HG02623 (cell line): ENCODE data around the gene GBP1.
A peak's percentile ranks its signal among the peaks of the same experiment; 100 is the strongest.
"Not testable (repeated sequence)": the region's sequence is repeated elsewhere in the genome, so short reads cannot be mapped to it uniquely, and the experiment has no call there.

Source experiments
- ATAC-seq: cut with Tn5 transposase; IDR thresholded peaks from one replicate; pipeline ENCODE4 v1.9.1; 2021; ENCODE audit warnings: moderate library complexity; ENCODE audit not compliant: unreplicated experiment

Gene GBP1

GRCh38 chr1:89060091-89060490, 4.9 kb downstream of the GBP1 start:
- no peak for ATAC-seq

GRCh38 chr1:89051955-89052312, 13.1 kb downstream of the GBP1 start:
- no peak for ATAC-seq

DNA sequence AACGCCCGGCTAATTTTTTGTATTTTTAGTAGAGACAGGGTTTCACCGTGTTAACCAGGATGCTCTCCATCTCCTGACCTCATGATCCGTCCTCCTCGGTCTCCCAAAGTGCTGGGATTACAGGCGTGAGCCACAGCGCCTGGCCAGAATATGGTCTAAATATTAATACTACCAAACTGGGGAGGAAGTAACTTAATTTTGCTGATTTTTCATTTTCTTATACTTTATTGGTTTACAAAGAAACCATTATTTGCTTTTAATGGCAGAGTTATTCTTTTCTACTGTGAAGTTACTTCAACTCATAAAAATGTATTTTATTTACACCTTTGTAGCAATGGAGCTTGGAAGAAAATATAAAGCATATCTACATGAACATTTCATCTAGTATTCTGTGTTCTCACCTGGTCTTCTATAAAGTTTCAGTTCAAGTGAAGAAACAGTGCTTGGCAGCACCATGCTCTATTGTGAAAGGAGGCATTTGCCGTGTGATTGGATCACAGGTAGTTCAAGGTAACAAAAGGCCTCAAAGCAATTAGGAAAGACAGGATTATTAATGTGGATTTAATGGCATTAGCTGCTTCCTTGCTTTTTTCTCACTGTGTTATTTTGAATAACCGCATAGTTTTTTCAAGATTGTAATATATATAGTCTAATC, 13.6 kb downstream of the GBP1 start:
- ATAC-seq, result no peak

- ATAC-seq, result no peak
Observed at GRCh38 chr1:89050649-89051033, 14.4 kb downstream of the GBP1 start.

- ATAC-seq, result not testable (repeated sequence)
Observed at GRCh38 chr1:89049901-89050648, 14.9 kb downstream of the GBP1 start.

DNA sequence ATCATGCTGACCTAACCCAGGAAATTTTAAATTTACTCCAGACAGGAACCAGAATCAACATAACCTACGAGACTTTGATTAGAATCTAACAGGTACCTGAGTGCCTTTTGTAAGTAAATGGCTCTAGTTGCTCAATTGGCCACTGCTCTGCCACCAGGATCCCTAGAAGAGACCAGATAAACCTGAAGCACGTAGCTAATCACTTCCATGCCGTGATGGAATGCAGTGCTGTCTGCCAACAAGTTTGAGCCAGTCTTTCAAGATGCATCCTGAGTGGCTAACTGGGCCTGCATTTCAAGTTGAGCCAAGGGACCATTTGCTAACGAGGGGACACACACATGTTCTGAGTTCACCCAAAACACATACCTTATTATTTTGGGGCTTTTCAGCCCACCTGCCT, 15.8 kb downstream of the GBP1 start:
- not testable (repeated sequence) for ATAC-seq

DNA sequence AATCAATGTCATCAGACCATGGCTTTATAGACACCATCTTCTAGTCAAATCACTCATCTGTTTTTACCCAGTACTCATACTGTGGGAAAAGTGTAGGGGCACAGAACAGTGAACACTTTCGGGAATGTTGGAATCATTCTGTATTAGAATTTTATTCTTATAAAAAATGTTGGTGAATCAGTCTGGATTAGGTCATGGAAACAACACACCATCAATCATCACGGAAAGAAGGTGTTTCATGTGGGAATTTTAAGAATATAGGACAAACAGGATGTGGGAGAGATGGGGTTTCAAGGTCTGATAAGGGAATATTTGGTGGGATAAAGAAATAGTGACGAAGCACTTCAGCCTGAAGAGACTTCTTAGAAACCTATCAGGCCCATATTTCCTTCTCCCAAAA, 17.3 kb downstream of the GBP1 start:
- no peak for ATAC-seq

GRCh38 chr1:89046318-89047183, 18.5 kb downstream of the GBP1 start:
- peak; percentile 58 for ATAC-seq

- no peak for ATAC-seq
Observed at GRCh38 chr1:89044970-89045721, 19.9 kb downstream of the GBP1 start.

GRCh38 chr1:89043940-89044339, 21.1 kb downstream of the GBP1 start:
- no peak for ATAC-seq

DNA sequence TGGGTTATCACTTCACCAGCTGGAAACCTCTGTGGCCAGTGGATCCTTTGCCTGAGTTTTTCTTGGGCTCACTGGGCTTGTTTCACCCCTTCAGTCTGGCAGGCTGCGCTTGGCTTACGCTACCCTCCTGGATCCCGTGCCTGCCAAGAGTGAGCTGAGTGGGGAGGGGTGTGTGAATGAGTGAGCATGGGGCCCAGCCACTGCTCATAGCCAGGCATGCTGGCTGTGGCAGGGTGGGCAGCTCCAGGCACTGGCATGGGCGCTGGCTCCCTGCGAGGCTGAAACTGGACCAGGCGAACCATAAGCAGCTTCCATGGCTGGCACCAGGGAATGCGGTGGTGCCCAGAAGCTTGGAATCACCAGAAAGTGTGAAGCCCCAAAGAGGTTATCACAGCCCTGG, 22.5 kb downstream of the GBP1 start:
- ATAC-seq, result no peak

DNA sequence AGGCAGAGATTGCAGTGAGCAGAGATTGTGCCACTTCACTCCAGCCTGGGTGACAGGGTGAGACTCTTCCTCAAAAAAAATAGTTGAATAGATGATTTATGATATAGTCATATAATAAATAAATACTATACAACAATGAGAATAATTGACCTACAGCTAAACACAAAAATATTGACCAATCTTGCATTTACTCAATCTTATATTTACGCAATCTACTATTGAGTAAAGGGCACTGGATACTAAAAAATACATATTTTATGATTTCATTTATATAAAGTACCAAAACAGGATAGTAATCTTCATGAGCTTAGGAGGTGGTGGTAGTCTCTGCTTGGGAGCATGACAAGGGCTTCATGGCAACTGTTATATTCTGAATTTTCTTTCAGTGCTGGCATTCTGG, 23.3 kb downstream of the GBP1 start:
- no peak for ATAC-seq

GRCh38 chr1:89041119-89041641, 23.8 kb downstream of the GBP1 start:
- peak; percentile 90 for ATAC-seq

- no peak for ATAC-seq
Observed at GRCh38 chr1:89040315-89040626, 24.7 kb downstream of the GBP1 start.

DNA sequence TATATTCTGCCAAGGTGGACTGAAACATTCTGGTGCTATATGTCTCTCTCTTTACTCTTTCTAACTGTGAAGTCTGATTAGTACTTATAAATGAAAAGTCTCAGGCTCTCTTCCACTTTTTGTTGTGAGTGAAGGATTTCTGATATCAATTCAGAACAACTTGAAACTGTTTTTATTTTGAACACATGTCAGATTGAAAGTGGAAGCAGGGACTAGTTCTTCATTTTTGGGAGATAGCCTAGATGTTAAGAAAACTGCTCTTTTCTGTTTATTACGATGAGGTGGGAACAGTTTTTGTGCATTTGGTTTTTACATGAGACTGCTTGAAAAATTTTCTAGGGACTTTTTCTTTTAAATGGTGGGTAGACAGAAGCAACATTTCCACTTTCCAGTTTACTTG, 27.8 kb downstream of the GBP1 start:
- ATAC-seq, result no peak

DNA sequence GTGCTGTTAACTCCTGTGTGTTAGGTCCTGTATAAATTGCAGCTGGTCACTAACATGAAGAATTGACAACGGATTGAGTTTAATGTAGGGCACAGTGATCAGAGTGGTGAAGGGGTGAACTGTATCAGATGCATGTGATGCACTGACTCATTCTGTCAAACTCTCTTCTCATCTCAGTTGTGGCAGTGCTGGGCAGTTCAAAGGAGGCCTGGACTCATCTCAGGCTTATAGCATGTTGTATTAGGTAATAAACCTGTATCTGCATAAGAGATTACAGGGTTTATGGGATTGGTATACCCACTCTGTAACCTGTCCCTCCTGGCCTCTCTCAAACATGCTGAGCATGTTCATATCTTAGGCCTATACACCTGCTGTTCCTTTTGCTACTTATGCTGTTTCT, 29.9 kb downstream of the GBP1 start:
- no peak for ATAC-seq

DNA sequence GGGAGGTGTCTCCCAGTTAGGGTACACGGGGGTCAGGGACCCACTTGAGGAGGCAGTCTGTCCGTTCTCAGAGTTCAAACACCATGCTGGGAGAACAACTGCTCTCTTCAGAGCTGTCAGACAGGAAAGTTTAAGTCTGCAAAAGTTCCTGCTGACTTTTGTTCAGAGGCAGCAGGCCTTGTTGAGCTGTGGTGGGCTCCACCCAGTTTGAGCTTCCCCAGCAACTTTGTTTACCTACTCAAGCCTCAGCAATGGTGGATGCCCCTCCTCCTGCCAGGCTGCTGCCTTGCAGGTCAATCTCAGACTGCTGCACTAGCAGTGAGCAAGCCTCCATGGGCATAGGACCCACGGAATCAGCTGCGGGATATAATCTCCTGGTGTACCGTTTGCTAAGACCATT, 31.0 kb downstream of the GBP1 start:
- not testable (repeated sequence) for ATAC-seq

- ATAC-seq, result not testable (repeated sequence)
Observed at GRCh38 chr1:89029051-89029450, 36.0 kb downstream of the GBP1 start.

GRCh38 chr1:89025928-89026327, 39.1 kb downstream of the GBP1 start:
- no peak for ATAC-seq

DNA sequence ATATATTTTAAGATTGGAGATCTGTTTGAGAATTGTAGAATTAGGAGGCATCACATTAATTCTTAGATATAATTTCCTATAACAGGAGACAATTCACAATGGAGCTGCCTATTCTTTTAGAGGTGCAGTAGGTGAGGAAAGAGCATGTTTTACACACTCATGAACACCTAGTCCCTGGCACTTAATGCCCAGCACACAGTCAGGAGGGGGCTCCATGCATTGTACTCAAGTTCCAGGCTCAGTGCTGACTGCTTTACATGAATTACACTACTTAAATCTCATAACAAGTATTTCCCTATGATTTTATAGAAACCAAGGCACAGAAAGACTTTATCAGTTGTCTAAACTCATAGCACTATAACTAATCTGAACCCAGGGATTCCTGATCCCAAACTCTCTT, 42.0 kb downstream of the GBP1 start:
- no peak for ATAC-seq
